HG03354 (cell line): ENCODE results near the gene LBP.

ENCODE experiments used
- ATAC-seq: cut with Tn5 transposase; IDR thresholded peaks from one replicate; pipeline ENCODE4 v1.9.1; 2021; ENCODE audit warnings: mild to moderate bottlenecking; ENCODE audit not compliant: unreplicated experiment, poor library complexity, severe bottlenecking

The LBP gene

GRCh38 chr20:38426006-38426897 is 80.0 kb downstream of the LBP start:
- ATAC-seq: no peak
